HepG2 (cell line): Measurements from ENCODE around the gene PNPLA2. TPM values are rescaled to one million over a fixed set of nuclear protein-coding genes. Genes with fewer than 3 reads are reported as not detected.

Source experiments
- CREB1 ChIP-seq, 2 experiments: fragments of 450-650 bp in 1 of 2; IDR thresholded peaks; 2 replicates each; pipeline ENCODE4 v1.6.1; 2016 to 2017; ENCODE audit warnings: control low read depth in 1 of 2, mild to moderate bottlenecking in 1 of 2, missing compliant biosample characterization in 1 of 2, missing genetic modification characterization in 1 of 2
- DZIP1 ChIP-seq: sonication (generic); formaldehyde crosslinking; IDR thresholded peaks from 2 replicates; pipeline ENCODE4 v1.5.0; 2020; ENCODE audit warnings: mild to moderate bottlenecking, missing genetic modification reagents
- HCFC1 ChIP-seq: fragments of 150-350 bp; IDR thresholded peaks from 2 replicates; pipeline ENCODE4 v1.6.1; 2014; ENCODE audit warnings: low read depth, low read length
- HIVEP1 ChIP-seq: sonication (generic); formaldehyde crosslinking; IDR thresholded peaks from 2 replicates; pipeline ENCODE4 v1.4.0; 2020; ENCODE audit warnings: mild to moderate bottlenecking, missing genetic modification reagents
- NR1H2 ChIP-seq: sonication (generic); formaldehyde crosslinking; IDR thresholded peaks from 2 replicates; pipeline ENCODE4 v1.8.1; 2022; ENCODE audit warnings: low read depth, missing genetic modification reagents, borderline replicate concordance
- PBX3 ChIP-seq: sonication (generic); formaldehyde crosslinking; IDR thresholded peaks from 2 replicates; pipeline ENCODE4 v1.8.1; 2023; ENCODE audit warnings: missing genetic modification reagents, inconsistent platforms, borderline replicate concordance
- PRDM4 ChIP-seq: sonication (generic); formaldehyde crosslinking; IDR thresholded peaks from 2 replicates; pipeline ENCODE4 v1.9.0; 2021; ENCODE audit warnings: missing genetic modification reagents, borderline replicate concordance
- PRMT3 ChIP-seq: sonication (generic); formaldehyde crosslinking; IDR thresholded peaks from 2 replicates; pipeline ENCODE4 v1.8.1; 2022; ENCODE audit warnings: low read depth, mild to moderate bottlenecking, moderate library complexity, missing genetic modification reagents, borderline replicate concordance
- RBFOX2 ChIP-seq: fragments of 200-400 bp; formaldehyde crosslinking; IDR thresholded peaks from 2 replicates; pipeline ENCODE4 v1.6.1; 2017; ENCODE audit warnings: low read depth, mild to moderate bottlenecking, low read length
- YY1 ChIP-seq: IDR thresholded peaks from 2 replicates; pipeline ENCODE4 v1.6.1; 2011; ENCODE audit warnings: low read length, low read depth, moderate library complexity, mild to moderate bottlenecking; ENCODE audit not compliant: insufficient read depth, insufficient replicate concordance
- ZFP41 ChIP-seq: sonication (generic); formaldehyde crosslinking; IDR thresholded peaks from 2 replicates; pipeline ENCODE4 v1.4.0; 2020; ENCODE audit warnings: mild to moderate bottlenecking, missing genetic modification reagents, borderline replicate concordance
- ZIK1 ChIP-seq: sonication (generic); formaldehyde crosslinking; IDR thresholded peaks from 2 replicates; pipeline ENCODE4 v1.5.0; 2020; ENCODE audit warnings: mild to moderate bottlenecking, low read depth, missing genetic modification reagents, borderline replicate concordance
- ZKSCAN1 ChIP-seq: fragments of 150-350 bp; IDR thresholded peaks from 2 replicates; pipeline ENCODE4 v1.6.1; 2014; ENCODE audit warnings: low read length
- ZNF256 ChIP-seq: sonication (generic); formaldehyde crosslinking; conservative IDR thresholded peaks from 2 replicates; pipeline ENCODE4 v1.4.0; 2020; ENCODE audit warnings: missing genetic modification reagents
- ZNF432 ChIP-seq: sonication (generic); formaldehyde crosslinking; IDR thresholded peaks from 2 replicates; pipeline ENCODE4 v1.5.0; 2020; ENCODE audit warnings: missing genetic modification reagents, mild to moderate bottlenecking, borderline replicate concordance
- polyA plus RNA-seq, 8 experiments: library from polyadenylated mRNA; depleted of rRNA in 3 of 8; stranded (reverse) in 7 of 8; unstranded in 1 of 8; fragments of >200 nt; fragmentation: Illumina TruSeq in 4 of 8; extraction: Trizol in 4 of 8; gene quantifications; 2 replicates each; pipeline versions ENCODE4 v1.2.1 to v1.2.3, GENCODE V29; 2011 to 2016; ENCODE audit warnings: low read depth in 4 of 8, missing spikeins in 1 of 8, mixed read lengths in 1 of 8; ENCODE audit not compliant: insufficient read depth in 1 of 8
- total RNA-seq, 5 experiments: library from RNA; depleted of rRNA; stranded (reverse); fragments of >200 nt; fragmentation: Illumina TruSeq; extraction: Trizol; gene quantifications; 2 replicates each; pipeline ENCODE4 v1.2.3, GENCODE V29; 2016; ENCODE audit warnings: low read depth in 1 of 5
- TF ChIP-seq, protein P1 (sequence below): sonication (generic); formaldehyde crosslinking; conservative IDR thresholded peaks from 2 replicates; pipeline ENCODE4 v1.4.0; 2020; ENCODE audit warnings: missing genetic modification reagents
- TF ChIP-seq, protein P2 (sequence below): fragments of 450-650 bp; IDR thresholded peaks from 2 replicates; pipeline ENCODE4 v1.6.1; 2016

The PNPLA2 gene
- total and polyA plus RNA-seq, 2 of the 13 experiments (the other 11 are each of a cell fraction or from before 2014, with no cell fraction given) = 10.5 to 43.2 TPM

- TF ChIP-seq YY1 (no peak), DZIP1 (CRISPR knock-in tag) (no peak), PRDM4 (CRISPR knock-in tag) (no peak), HCFC1 (no peak), ZIK1 (CRISPR knock-in tag) (peak; percentile 49; the same call in 1 of the 2 replicates), NR1H2 (CRISPR knock-in tag) (peak; percentile 48; the same call in 1 of the 2 replicates), ZKSCAN1 (no peak), ZFP41 (no peak), PBX3 (CRISPR knock-in tag) (no peak), HIVEP1 (CRISPR knock-in tag) (peak; percentile 78; the same call in 1 of the 2 replicates), ZNF256 (CRISPR knock-in tag) (no peak), ZNF432 (CRISPR knock-in tag) (no peak), PRMT3 (CRISPR knock-in tag) (no peak), RBFOX2 (peak; percentile 69), CREB1 (IDR thresholded peaks at IDR 0.05) (no peak), CREB1 (CRISPR knock-in tag; IDR thresholded peaks at IDR 0.05) (no peak)
- TF ChIP-seq, protein P1, sequence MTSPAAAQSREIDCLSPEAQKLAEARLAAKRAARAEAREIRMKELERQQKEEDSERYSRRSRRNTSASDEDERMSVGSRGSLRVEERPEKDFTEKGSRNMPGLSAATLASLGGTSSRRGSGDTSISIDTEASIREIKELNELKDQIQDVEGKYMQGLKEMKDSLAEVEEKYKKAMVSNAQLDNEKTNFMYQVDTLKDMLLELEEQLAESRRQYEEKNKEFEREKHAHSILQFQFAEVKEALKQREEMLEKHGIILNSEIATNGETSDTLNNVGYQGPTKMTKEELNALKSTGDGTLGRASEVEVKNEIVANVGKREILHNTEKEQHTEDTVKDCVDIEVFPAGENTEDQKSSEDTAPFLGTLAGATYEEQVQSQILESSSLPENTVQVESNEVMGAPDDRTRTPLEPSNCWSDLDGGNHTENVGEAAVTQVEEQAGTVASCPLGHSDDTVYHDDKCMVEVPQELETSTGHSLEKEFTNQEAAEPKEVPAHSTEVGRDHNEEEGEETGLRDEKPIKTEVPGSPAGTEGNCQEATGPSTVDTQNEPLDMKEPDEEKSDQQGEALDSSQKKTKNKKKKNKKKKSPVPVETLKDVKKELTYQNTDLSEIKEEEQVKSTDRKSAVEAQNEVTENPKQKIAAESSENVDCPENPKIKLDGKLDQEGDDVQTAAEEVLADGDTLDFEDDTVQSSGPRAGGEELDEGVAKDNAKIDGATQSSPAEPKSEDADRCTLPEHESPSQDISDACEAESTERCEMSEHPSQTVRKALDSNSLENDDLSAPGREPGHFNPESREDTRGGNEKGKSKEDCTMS (CRISPR knock-in tag) = no peak
- TF ChIP-seq, protein P2, sequence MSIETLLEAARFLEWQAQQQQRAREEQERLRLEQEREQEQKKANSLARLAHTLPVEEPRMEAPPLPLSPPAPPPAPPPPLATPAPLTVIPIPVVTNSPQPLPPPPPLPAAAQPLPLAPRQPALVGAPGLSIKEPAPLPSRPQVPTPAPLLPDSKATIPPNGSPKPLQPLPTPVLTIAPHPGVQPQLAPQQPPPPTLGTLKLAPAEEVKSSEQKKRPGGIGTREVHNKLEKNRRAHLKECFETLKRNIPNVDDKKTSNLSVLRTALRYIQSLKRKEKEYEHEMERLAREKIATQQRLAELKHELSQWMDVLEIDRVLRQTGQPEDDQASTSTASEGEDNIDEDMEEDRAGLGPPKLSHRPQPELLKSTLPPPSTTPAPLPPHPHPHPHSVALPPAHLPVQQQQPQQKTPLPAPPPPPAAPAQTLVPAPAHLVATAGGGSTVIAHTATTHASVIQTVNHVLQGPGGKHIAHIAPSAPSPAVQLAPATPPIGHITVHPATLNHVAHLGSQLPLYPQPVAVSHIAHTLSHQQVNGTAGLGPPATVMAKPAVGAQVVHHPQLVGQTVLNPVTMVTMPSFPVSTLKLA = peak; percentile 59
Measured at GRCh38 chr11:843818-844692, 25.3 kb downstream of the PNPLA2 start (continued).
